H1 (cell line): Measurements from ENCODE around the gene PRR19. TPM values are rescaled to one million over a fixed set of nuclear protein-coding genes. Genes with fewer than 3 reads are reported as not detected.

Experiments
- CTCF ChIA-PET: fragments of 300-600 bp; sonication (Branson Sonifier 250); formaldehyde crosslinking; loops from one replicate; lab custom pipeline; 2021; ENCODE audit not compliant: partially characterized antibody; lab: Charles Lee
- POLR2A ChIA-PET: fragments of 300-600 bp; sonication (Branson Sonifier 250); formaldehyde crosslinking; loops from one replicate; lab custom pipeline; 2021; ENCODE audit warnings: inconsistent platforms; ENCODE audit not compliant: partially characterized antibody; lab: Charles Lee
- DNase-seq, 2 experiments: peaks; one replicate each; pipeline versions ENCODE4 v3.0.0 to v3.0.0-alpha.2; 2010 to 2022; ENCODE audit warnings: low spot score in 2 of 2, low read depth in 1 of 2, mixed read lengths in 1 of 2
- FAIRE-seq: peaks from 2 replicates; lab custom pipeline; 2011; peaks lifted over from hg19 to GRCh38; lab: Jason Lieb, UNC
- H2AFZ ChIP-seq: 2 replicates; pipeline ENCODE4 v1.8.1; 2012; ENCODE audit warnings: low read length, inconsistent platforms
- H2AK5ac ChIP-seq: 2 replicates; pipeline ENCODE4 v1.6.1; 2013; ENCODE audit warnings: low read depth, low read length
- H2BK120ac ChIP-seq: replicated peaks from 2 replicates; pipeline ENCODE3; 2013; ENCODE audit warnings: low read depth, low read length, inconsistent platforms
- H2BK12ac ChIP-seq: 2 replicates; pipeline ENCODE4 v1.6.1; 2013; ENCODE audit warnings: low read depth, low read length
- H2BK15ac ChIP-seq: 2 replicates; pipeline ENCODE4 v1.6.1; 2013; ENCODE audit warnings: low read length
- H2BK20ac ChIP-seq: 2 replicates; pipeline ENCODE4 v1.6.1; 2013; ENCODE audit warnings: low read length
- H2BK5ac ChIP-seq: 2 replicates; pipeline ENCODE4 v1.6.1; 2013; ENCODE audit warnings: low read depth, low read length
- H3K14ac ChIP-seq: 2 replicates; pipeline ENCODE4 v1.6.1; 2013; ENCODE audit warnings: inconsistent platforms; ENCODE audit not compliant: insufficient read length
- H3K18ac ChIP-seq: 2 replicates; pipeline ENCODE4 v1.6.1; 2013; ENCODE audit warnings: low read length; ENCODE audit errors: extremely low read depth
- H3K23ac ChIP-seq: 2 replicates; pipeline ENCODE4 v1.6.1; 2013; ENCODE audit warnings: inconsistent platforms; ENCODE audit not compliant: insufficient read length
- H3K23me2 ChIP-seq: 2 replicates; pipeline ENCODE4 v1.6.1; 2013; ENCODE audit warnings: low read depth, low read length
- H3K27ac ChIP-seq: 2 replicates; pipeline ENCODE4 v1.6.1; 2011; ENCODE audit warnings: low read depth, low read length, inconsistent platforms
- H3K27me3 ChIP-seq, 4 experiments: replicated peaks in 1 of 4; 1 replicate in 1 of 4; 2 replicates in 3 of 4; pipeline versions ENCODE4 v1.6.1 to v1.8.1; 2011 to 2013; ENCODE audit warnings: low read length in 3 of 4, mild to moderate bottlenecking in 3 of 4, inconsistent platforms in 2 of 4, mixed read lengths in 2 of 4, moderate library complexity in 1 of 4; ENCODE audit not compliant: control insufficient read depth in 3 of 4, insufficient read depth in 3 of 4; ENCODE audit errors: extremely low read depth in 1 of 4
- H3K36me3 ChIP-seq, 4 experiments: 2 replicates each; pipeline versions ENCODE4 v1.6.1 to v1.8.1; 2011 to 2013; ENCODE audit warnings: mild to moderate bottlenecking in 4 of 4, low read length in 3 of 4, moderate library complexity in 2 of 4, control low read depth in 1 of 4, inconsistent platforms in 1 of 4; ENCODE audit not compliant: insufficient read depth in 4 of 4, control insufficient read depth in 2 of 4
- H3K4ac ChIP-seq: replicated peaks from 2 replicates; pipeline ENCODE3; 2013; ENCODE audit warnings: low read length, low read depth, mixed read lengths, inconsistent platforms; ENCODE audit not compliant: insufficient read length
- H3K4me1 ChIP-seq, 4 experiments: replicated peaks in 1 of 4; 1 replicate in 1 of 4; 2 replicates in 3 of 4; pipeline versions ENCODE4 v1.6.1 to v1.8.1; 2011 to 2013; ENCODE audit warnings: low read length in 3 of 4, inconsistent platforms in 2 of 4, mixed read lengths in 1 of 4; ENCODE audit not compliant: insufficient read depth in 4 of 4, control insufficient read depth in 3 of 4
- H3K4me2 ChIP-seq, 2 experiments: 2 replicates each; pipeline versions ENCODE4 v1.6.1 to v1.8.1; 2011 to 2013; ENCODE audit warnings: low read depth in 2 of 2, low read length in 2 of 2, control low read depth in 1 of 2, inconsistent platforms in 1 of 2, mild to moderate bottlenecking in 1 of 2; ENCODE audit not compliant: insufficient read depth in 1 of 2
- H3K4me3 ChIP-seq, 4 experiments: fragments of 200-600, 300-600 bp in 1 of 4; sonication (generic), shearing (Covaris generic), sonication (Bioruptor Twin) in 1 of 4; 2 replicates each; pipeline versions ENCODE4 v1.5.1 to v1.8.1; 2011 to 2016; ENCODE audit warnings: low read length in 4 of 4, low read depth in 3 of 4, control low read depth in 2 of 4, inconsistent platforms in 2 of 4, mild to moderate bottlenecking in 2 of 4, mixed read lengths in 1 of 4, moderate library complexity in 1 of 4; ENCODE audit not compliant: insufficient read depth in 2 of 4; ENCODE audit errors: extremely low read depth in 1 of 4
- H3K56ac ChIP-seq: replicated peaks from 2 replicates; pipeline ENCODE3; 2013; ENCODE audit warnings: low read depth, mild to moderate bottlenecking, mixed read lengths, low read length, inconsistent platforms; ENCODE audit not compliant: insufficient read length
- H3K79me1 ChIP-seq: 2 replicates; pipeline ENCODE4 v1.6.1; 2013; ENCODE audit warnings: low read depth, low read length, control low read depth
- H3K79me2 ChIP-seq, 2 experiments: 2 replicates each; pipeline versions ENCODE4 v1.6.1 to v1.8.1; 2012 to 2013; ENCODE audit warnings: low read length in 2 of 2, mild to moderate bottlenecking in 2 of 2, inconsistent platforms in 1 of 2; ENCODE audit not compliant: insufficient read depth in 2 of 2, control insufficient read depth in 1 of 2
- H3K9ac ChIP-seq, 4 experiments: replicated peaks in 1 of 4; 1 replicate in 1 of 4; 2 replicates in 3 of 4; pipeline versions ENCODE4 v1.6.1 to v1.8.1; 2011 to 2013; ENCODE audit warnings: low read depth in 3 of 4, low read length in 3 of 4, control low read depth in 2 of 4, mild to moderate bottlenecking in 2 of 4, moderate library complexity in 2 of 4, inconsistent platforms in 1 of 4; ENCODE audit errors: extremely low read depth in 1 of 4
- H3K9me3 ChIP-seq, 2 experiments: 2 replicates each; pipeline versions ENCODE4 v1.6.1 to v1.8.1; 2012 to 2013; ENCODE audit warnings: mild to moderate bottlenecking in 2 of 2, moderate library complexity in 2 of 2, control low read depth in 1 of 2, inconsistent platforms in 1 of 2, low read depth in 1 of 2, low read length in 1 of 2, mixed read lengths in 1 of 2; ENCODE audit not compliant: insufficient read depth in 2 of 2
- H4K20me1 ChIP-seq, 2 experiments: replicated peaks in 1 of 2; 2 replicates each; pipeline versions ENCODE3 to v1.8.1; 2011 to 2013; ENCODE audit warnings: inconsistent platforms in 2 of 2, low read length in 2 of 2, mild to moderate bottlenecking in 1 of 2; ENCODE audit not compliant: insufficient read depth in 2 of 2, control insufficient read depth in 1 of 2
- H4K5ac ChIP-seq: 2 replicates; pipeline ENCODE4 v1.6.1; 2013; ENCODE audit warnings: low read length, low read depth, mixed read lengths, inconsistent platforms; ENCODE audit not compliant: insufficient read length
- H4K8ac ChIP-seq: 2 replicates; pipeline ENCODE4 v1.8.0; 2013; ENCODE audit warnings: mild to moderate bottlenecking, moderate library complexity, low read length, inconsistent platforms; ENCODE audit not compliant: insufficient read depth; ENCODE audit errors: extremely low read depth
- H4K91ac ChIP-seq: replicated peaks from 2 replicates; pipeline ENCODE3; 2013; ENCODE audit warnings: low read length, mixed read lengths, inconsistent platforms; ENCODE audit not compliant: insufficient read length
- CEBPB ChIP-seq: IDR thresholded peaks from 2 replicates; pipeline ENCODE4 v1.6.1; 2012; ENCODE audit warnings: low read depth, low read length
- CTCF ChIP-seq, 3 experiments: IDR thresholded peaks; 1 replicate in 2 of 3; 2 replicates in 1 of 3; pipeline versions ENCODE4 v1.5.1 to v1.6.1; 2011; ENCODE audit warnings: low read length in 3 of 3, mild to moderate bottlenecking in 3 of 3, inconsistent platforms in 2 of 3, low read depth in 1 of 3, moderate library complexity in 1 of 3; ENCODE audit not compliant: insufficient read depth in 1 of 3; ENCODE audit errors: control extremely low read depth in 1 of 3
- GABPA ChIP-seq: IDR thresholded peaks from 2 replicates; pipeline ENCODE4 v1.6.1; 2011; ENCODE audit warnings: mild to moderate bottlenecking, low read length, moderate library complexity, borderline replicate concordance; ENCODE audit not compliant: insufficient read depth
- KDM1A ChIP-seq: fragments of 200-600, 300-600 bp; sonication (generic); IDR thresholded peaks from 2 replicates; pipeline ENCODE4 v1.7.1; 2016; ENCODE audit warnings: mild to moderate bottlenecking, low read length, borderline replicate concordance
- KDM5A ChIP-seq: fragments of 200-600 bp; IDR thresholded peaks from 2 replicates; pipeline ENCODE4 v1.7.1; 2012; ENCODE audit warnings: mild to moderate bottlenecking, low read length, inconsistent platforms, mixed read lengths
- RFX5 ChIP-seq: IDR thresholded peaks from 2 replicates; pipeline ENCODE4 v1.6.1; 2011; ENCODE audit warnings: low read depth, low read length, improper control_type of control experiment, borderline replicate concordance
- SAP30 ChIP-seq: fragments of 300-600 bp; sonication (generic); IDR thresholded peaks from 2 replicates; pipeline ENCODE4 v1.7.1; 2012; ENCODE audit warnings: low read length, moderate library complexity, mild to moderate bottlenecking, inconsistent platforms; ENCODE audit not compliant: insufficient read depth, insufficient replicate concordance
- WGBS, 2 experiments: shearing (Covaris generic) in 1 of 2; methylation state at CpG; one replicate each; pipeline versions ENCODE4 v1.1.6 to v1.1.7; 2013 to 2015; ENCODE audit warnings: low lambda C conversion rate in 2 of 2, mixed read lengths in 2 of 2, inconsistent platforms in 1 of 2, low coverage in 1 of 2, missing lambda C conversion rate in 1 of 2; ENCODE audit not compliant: insufficient replicate concordance in 2 of 2, insufficient coverage in 1 of 2, insufficient read length in 1 of 2; ENCODE audit errors: extremely low coverage in 1 of 2, missing lambda C conversion rate in 1 of 2; 5-methylcytosine and 5-hydroxymethylcytosine counted together
- polyA plus RNA-seq, 7 experiments: library from polyadenylated mRNA; depleted of rRNA in 3 of 7; stranded (reverse) in 5 of 7; unstranded in 2 of 7; fragments of >200 nt in 5 of 7; fragments of 200-250 nt in 2 of 7; gene quantifications; 1 replicate in 5 of 7; 2 replicates in 1 of 7; 4 replicates in 1 of 7; pipeline versions ENCODE4 v1.2.1 to v1.2.3, GENCODE V29; 2011 to 2013; ENCODE audit warnings: missing spikeins in 2 of 7, mixed read lengths in 2 of 7
- total RNA-seq: library from RNA; stranded (reverse); fragmentation: NEBNext Ultra II Directional; extraction: Animal tissue kit (Norgen Biotek cat#: 25700); gene quantifications from 2 replicates; pipeline ENCODE4 v1.2.1, GENCODE V29; 2021

The PRR19 gene
- total and polyA plus RNA-seq, 2 of the 8 experiments (the other 6 are each of a cell fraction or from before 2014, with no cell fraction given) = 7.2 to 7.5 TPM

- Histone ChIP-seq H2BK5ac (no peak overlapping the region), H3K14ac (no peak overlapping the region), H3K9me3 (no peaks in the 10 kb centered on the region), H2BK20ac (no peak overlapping the region), H3K36me3 (no peaks in the 10 kb centered on the region), H4K91ac (no peak overlapping the region), H3K4ac (peak overlapping the region; percentile 75), H2BK12ac (no peak overlapping the region), H4K5ac (peak overlapping the region; percentile 51), H3K56ac (peak overlapping the region; percentile 78), H3K18ac (peak overlapping the region; percentile 19), H4K20me1 (peaks cover 0 to 6% of the 10 kb centered on the region in 2 experiments), H3K23me2 (peaks cover 13% of the 10 kb centered on the region; the same call in 1 of the 2 replicates), H3K4me3 (peak overlapping the region; percentile 72 to 89 (median 78)), H3K27ac (no peak overlapping the region), H2AK5ac (no peak overlapping the region), H2BK15ac (no peak overlapping the region), H3K79me2 (peaks cover 0 to 16% of the 10 kb centered on the region in 2 experiments; a peak in 1 of 4 replicates), H4K8ac (peak overlapping the region; percentile 64), H2BK120ac (no peak overlapping the region), H2AFZ (no peak overlapping the region), H3K79me1 (peaks cover 6% of the 10 kb centered on the region; the same call in 1 of the 2 replicates), H3K4me1 (peaks cover 0 to 4% (median 1%) of the 10 kb centered on the region in 4 experiments; a peak in 2 of 7 replicates), H3K27me3 (peaks cover 0 to 15% (median 8%) of the 10 kb centered on the region in 4 experiments; a peak in 5 of 7 replicates), H3K23ac (no peak overlapping the region), H3K4me2 (peak overlapping the region; percentile 80 to 89), H3K9ac (peak overlapping the region; percentile 4 to 82 (median 17); a peak in 5 of 7 replicates)
- CTCF ChIA-PET = interaction anchor here (0.6 to 8.8 kb wide), 4 partner anchors 19 to 178 kb away, joined by 3 to 90 read pairs (median 4); no protein-coding TSS in a partner anchor
- POLR2A ChIA-PET = no interaction called here
- FAIRE-seq (no peak), DNase-seq (no peak)
- WGBS, 2 experiments = 14% methylated on average over 37 of the region's 37 CpGs; no CpG with 5 or more reads in 1 of the 2 experiments
- TF ChIP-seq CTCF (IDR thresholded peaks at IDR 0.05; ENCODE audit: control extremely low read depth in 1 of 3, insufficient read depth in 1 of 3, low read depth in 1 of 3, low read length in 3 of 3) (peak in 1 of 3 experiments; percentile 22; a peak in 1 of 4 replicates), KDM5A (no peak), GABPA (0 out of 2 replicates have a peak, but pooled peaks have one; percentile 15), SAP30 (peak; percentile 79), RFX5 (no peak), KDM1A (no peak), CEBPB (no peak)
These were observed 24.2 kb downstream of the PRR19 start for GRCh38 chr19:42325896-42326771.
